OCI-LY7 (cell line): Measurements from ENCODE around the gene RASSF9. TPM values are rescaled to one million over a fixed set of nuclear protein-coding genes. Genes with fewer than 3 reads are reported as not detected.

Source experiments
- BruUV-seq: library from RNA; stranded (reverse); fragments of 400-500 nt; replicated peaks from 2 replicates; lab custom pipeline; 2021; lab: Mats Ljungman, UMichigan
- CTCF ChIA-PET: fragments of 300-600 bp; sonication (Branson Sonifier 250); formaldehyde crosslinking; loops from one replicate; lab custom pipeline; 2022; ENCODE audit warnings: antibody characterized with exemption; ENCODE audit not compliant: unreplicated experiment; lab: Charles Lee
- POLR2A ChIA-PET: fragments of 300-600 bp; sonication (Branson Sonifier 250); formaldehyde crosslinking; loops from one replicate; lab custom pipeline; 2022; ENCODE audit warnings: antibody characterized with exemption; lab: Charles Lee
- DNase-seq: peaks from one replicate; pipeline ENCODE4 v3.0.0-alpha.2; 2015; ENCODE audit warnings: low spot score
- H2AFZ ChIP-seq: fragments of 200-600 bp; sonication (generic), shearing (Covaris generic); 2 replicates; pipeline ENCODE4 v1.6.1; 2014; ENCODE audit warnings: mild to moderate bottlenecking, antibody characterized with exemption, low read length, moderate library complexity
- H3K27ac ChIP-seq: fragments of 200-600 bp; sonication (generic); 2 replicates; pipeline ENCODE4 v1.5.1; 2014; ENCODE audit warnings: mixed run types, low read depth, mild to moderate bottlenecking, moderate library complexity, low read length, inconsistent platforms; ENCODE audit not compliant: poor library complexity, severe bottlenecking
- H3K36me3 ChIP-seq: fragments of 200-600 bp; sonication (generic); 2 replicates; pipeline ENCODE4 v1.6.1; 2014; ENCODE audit warnings: mild to moderate bottlenecking, antibody characterized with exemption, low read length, moderate library complexity, mixed read lengths; ENCODE audit not compliant: insufficient read depth
- H3K4me1 ChIP-seq: fragments of 200-600 bp; sonication (generic); 2 replicates; pipeline ENCODE4 v1.5.1; 2014; ENCODE audit warnings: mild to moderate bottlenecking, low read length; ENCODE audit not compliant: insufficient read depth, poor library complexity, severe bottlenecking
- H3K4me2 ChIP-seq: fragments of 200-600 bp; sonication (generic); 2 replicates; pipeline ENCODE4 v1.6.1; 2014; ENCODE audit warnings: mild to moderate bottlenecking, low read length
- H3K4me3 ChIP-seq: fragments of 200-600 bp; sonication (generic); 2 replicates; pipeline ENCODE4 v1.5.1; 2014; ENCODE audit warnings: mild to moderate bottlenecking, low read depth, low read length; ENCODE audit not compliant: poor library complexity, severe bottlenecking
- H3K79me2 ChIP-seq: fragments of 200-600 bp; sonication (generic); 2 replicates; pipeline ENCODE4 v1.6.1; 2016; ENCODE audit warnings: low read depth, mild to moderate bottlenecking, low read length, moderate library complexity, mixed read lengths; ENCODE audit not compliant: insufficient read depth
- H3K9me2 ChIP-seq: fragments of 200-600 bp; sonication (generic); 2 replicates; pipeline ENCODE4 v1.6.1; 2016; ENCODE audit warnings: mild to moderate bottlenecking, low read length, mixed read lengths; ENCODE audit not compliant: insufficient read depth
- H3K9me3 ChIP-seq: fragments of 200-600 bp; sonication (generic); 2 replicates; pipeline ENCODE4 v1.6.1; 2014; ENCODE audit warnings: mild to moderate bottlenecking, mixed run types, low read length, mixed read lengths
- H4K20me1 ChIP-seq: fragments of 200-600 bp; sonication (generic); 2 replicates; pipeline ENCODE4 v1.6.1; 2014; ENCODE audit warnings: mild to moderate bottlenecking, antibody characterized with exemption, low read length, moderate library complexity, mixed read lengths; ENCODE audit not compliant: insufficient read depth
- EZH2phosphoT487 ChIP-seq: fragments of 200-600 bp; sonication (generic); IDR thresholded peaks from 2 replicates; pipeline ENCODE4 v1.6.1; 2018; ENCODE audit warnings: low read depth, borderline replicate concordance, mild to moderate bottlenecking, mixed run types, antibody characterized with exemption, low read length, moderate library complexity, mixed read lengths
- intact Hi-C: fragments of 100-400 bp; cut with micrococcal nuclease; formaldehyde crosslinking; loops from one replicate; pipeline ENCODE4 v1.10.0; 2022; ENCODE audit not compliant: unreplicated experiment
- total RNA-seq, 2 experiments: library from RNA; depleted of rRNA in 1 of 2; stranded (reverse); fragments of >200 nt in 1 of 2; shearing (Covaris generic) in 1 of 2; gene quantifications; 2 replicates each; pipeline ENCODE4 v1.2.3, GENCODE V29; 2014 to 2022
- TF ChIP-seq, protein P1 (sequence below): fragments of 200-600 bp; sonication (generic); conservative IDR thresholded peaks from 2 replicates; pipeline ENCODE4 v1.5.1; 2014; ENCODE audit warnings: mild to moderate bottlenecking, antibody characterized with exemption, low read length, moderate library complexity, mixed read lengths

The RASSF9 gene
- total RNA-seq, 2 experiments from 2014 or later, result not detected

DNA sequence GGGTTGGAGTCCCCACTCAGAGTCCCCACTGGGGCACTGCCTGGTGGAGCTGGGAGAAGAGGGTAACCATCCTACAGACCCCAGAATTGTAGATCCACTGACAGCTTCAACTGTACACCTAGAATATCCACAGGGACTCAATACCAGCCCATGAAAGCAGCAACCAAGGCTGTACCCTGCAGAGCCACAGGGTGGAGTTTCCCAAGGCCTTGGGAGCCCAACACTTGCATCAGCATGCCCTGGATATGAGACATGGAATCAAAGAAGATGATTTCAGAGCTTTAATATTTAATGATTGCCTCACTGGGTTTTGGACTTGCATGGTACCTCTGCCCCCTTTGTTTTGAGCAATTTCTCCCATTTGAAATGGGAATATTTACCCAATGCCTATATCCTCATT lies 80.4 kb downstream of the RASSF9 start:
- Histone ChIP-seq H4K20me1 (no peaks in the 10 kb centered on the region), H3K9me3 (no peaks in the 10 kb centered on the region), H3K36me3 (no peaks in the 10 kb centered on the region), H3K4me2 (no peak overlapping the region), H3K79me2 (no peaks in the 10 kb centered on the region), H3K4me1 (no peaks in the 10 kb centered on the region), H3K4me3 (no peak overlapping the region), H2AFZ (no peak overlapping the region), H3K27ac (no peak overlapping the region), H3K9me2 (no peaks in the 10 kb centered on the region; the same call in 1 of the 2 replicates)
- CTCF ChIA-PET, result no interaction called here
- DNase-seq, result no peak
- TF ChIP-seq, protein P1, sequence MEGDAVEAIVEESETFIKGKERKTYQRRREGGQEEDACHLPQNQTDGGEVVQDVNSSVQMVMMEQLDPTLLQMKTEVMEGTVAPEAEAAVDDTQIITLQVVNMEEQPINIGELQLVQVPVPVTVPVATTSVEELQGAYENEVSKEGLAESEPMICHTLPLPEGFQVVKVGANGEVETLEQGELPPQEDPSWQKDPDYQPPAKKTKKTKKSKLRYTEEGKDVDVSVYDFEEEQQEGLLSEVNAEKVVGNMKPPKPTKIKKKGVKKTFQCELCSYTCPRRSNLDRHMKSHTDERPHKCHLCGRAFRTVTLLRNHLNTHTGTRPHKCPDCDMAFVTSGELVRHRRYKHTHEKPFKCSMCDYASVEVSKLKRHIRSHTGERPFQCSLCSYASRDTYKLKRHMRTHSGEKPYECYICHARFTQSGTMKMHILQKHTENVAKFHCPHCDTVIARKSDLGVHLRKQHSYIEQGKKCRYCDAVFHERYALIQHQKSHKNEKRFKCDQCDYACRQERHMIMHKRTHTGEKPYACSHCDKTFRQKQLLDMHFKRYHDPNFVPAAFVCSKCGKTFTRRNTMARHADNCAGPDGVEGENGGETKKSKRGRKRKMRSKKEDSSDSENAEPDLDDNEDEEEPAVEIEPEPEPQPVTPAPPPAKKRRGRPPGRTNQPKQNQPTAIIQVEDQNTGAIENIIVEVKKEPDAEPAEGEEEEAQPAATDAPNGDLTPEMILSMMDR, result no peak
- TF ChIP-seq EZH2phosphoT487, result no peak
- no TSS peak for BruUV-seq
- POLR2A ChIA-PET, result interaction anchor here (0.6 kb wide), 3 partner anchors 210 to 1990 kb away, joined by 3 to 4 read pairs (median 4); no protein-coding TSS in a partner anchor
- intact Hi-C loops, result no loop called here

Other genes starting within 250 kb of the RASSF9 start
- gene NTS, start 37.9 kb upstream of the RASSF9 start, total RNA-seq (2014; rRNA removed; shearing (Covaris generic)), result not detected in 2 replicates
- gene NTS, start 37.9 kb upstream of the RASSF9 start, total RNA-seq (2022), result not detected in 2 replicates